ENCODE measurements around the gene TMEM171.

GRCh38 chr5:73110190-73110589, 10.2 kb upstream of the TMEM171 start:
- TF ChIP-seq CTCF (IDR thresholded peaks at IDR 0.05): no peak
- TF ChIP-seq POLR2A (IDR thresholded peaks at IDR 0.05): no peak

Measured in lower leg skin (tissue), 3 donors.